Mammary epithelial cell (primary cell): ENCODE measurements around the gene SHCBP1L.

Experiments
- EZH2 ChIP-seq: IDR thresholded peaks from 2 replicates; pipeline ENCODE4 v1.6.1; 2012; ENCODE audit warnings: low read length, inconsistent platforms, borderline replicate concordance
- TF ChIP-seq, protein P1 (sequence below), 2 donors: IDR thresholded peaks in 1 of 2; conservative IDR thresholded peaks in 1 of 2; 2 replicates each; pipeline ENCODE4 v1.5.1; 2011 to 2012; ENCODE audit warnings: inconsistent platforms in 2 of 2, low read length in 2 of 2, mild to moderate bottlenecking in 2 of 2, control low read depth in 1 of 2, low read depth in 1 of 2; ENCODE audit not compliant: insufficient read depth in 1 of 2; ENCODE audit errors: extremely low read depth in 1 of 2

DNA sequence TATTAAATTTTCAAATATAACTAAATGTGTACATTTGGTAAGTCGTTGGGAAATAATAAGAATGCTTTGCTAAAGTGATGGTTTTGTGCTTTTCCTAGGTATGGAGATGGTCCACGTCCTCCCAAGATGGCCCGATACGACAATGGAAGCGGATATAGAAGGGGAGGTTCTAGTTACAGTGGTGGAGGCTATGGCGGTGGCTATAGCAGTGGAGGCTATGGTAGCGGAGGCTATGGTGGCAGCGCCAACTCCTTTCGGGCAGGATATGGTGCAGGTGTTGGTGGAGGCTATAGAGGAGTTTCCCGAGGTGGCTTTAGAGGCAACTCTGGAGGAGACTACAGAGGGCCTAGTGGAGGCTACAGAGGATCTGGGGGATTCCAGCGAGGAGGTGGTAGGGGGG lies 66.0 kb downstream of the SHCBP1L start:
- TF ChIP-seq, protein P1, sequence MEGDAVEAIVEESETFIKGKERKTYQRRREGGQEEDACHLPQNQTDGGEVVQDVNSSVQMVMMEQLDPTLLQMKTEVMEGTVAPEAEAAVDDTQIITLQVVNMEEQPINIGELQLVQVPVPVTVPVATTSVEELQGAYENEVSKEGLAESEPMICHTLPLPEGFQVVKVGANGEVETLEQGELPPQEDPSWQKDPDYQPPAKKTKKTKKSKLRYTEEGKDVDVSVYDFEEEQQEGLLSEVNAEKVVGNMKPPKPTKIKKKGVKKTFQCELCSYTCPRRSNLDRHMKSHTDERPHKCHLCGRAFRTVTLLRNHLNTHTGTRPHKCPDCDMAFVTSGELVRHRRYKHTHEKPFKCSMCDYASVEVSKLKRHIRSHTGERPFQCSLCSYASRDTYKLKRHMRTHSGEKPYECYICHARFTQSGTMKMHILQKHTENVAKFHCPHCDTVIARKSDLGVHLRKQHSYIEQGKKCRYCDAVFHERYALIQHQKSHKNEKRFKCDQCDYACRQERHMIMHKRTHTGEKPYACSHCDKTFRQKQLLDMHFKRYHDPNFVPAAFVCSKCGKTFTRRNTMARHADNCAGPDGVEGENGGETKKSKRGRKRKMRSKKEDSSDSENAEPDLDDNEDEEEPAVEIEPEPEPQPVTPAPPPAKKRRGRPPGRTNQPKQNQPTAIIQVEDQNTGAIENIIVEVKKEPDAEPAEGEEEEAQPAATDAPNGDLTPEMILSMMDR (conservative IDR thresholded peaks at IDR 0.05 in 1 of 2, IDR thresholded peaks at IDR 0.05 in 1 of 2; ENCODE audit: extremely low read depth in 1 of 2, insufficient read depth in 1 of 2, low read depth in 1 of 2, low read length in 2 of 2) = no peak
- no peak for TF ChIP-seq EZH2
